HepG2 (cell line): Measurements from ENCODE around the gene ABCG8. TPM values are rescaled to one million over a fixed set of nuclear protein-coding genes. Genes with fewer than 3 reads are reported as not detected.

Experiments
- ASH2L ChIP-seq: fragments of 300-600, 200-600 bp; sonication (generic); IDR thresholded peaks from 2 replicates; pipeline ENCODE4 v1.7.0; 2017; ENCODE audit warnings: low read depth, mild to moderate bottlenecking, moderate library complexity, mixed read lengths, low read length; ENCODE audit not compliant: insufficient read length
- CCDC6 ChIP-seq: sonication (generic); formaldehyde crosslinking; IDR thresholded peaks from 2 replicates; pipeline ENCODE4 v1.8.1; 2022; ENCODE audit warnings: mild to moderate bottlenecking, missing genetic modification reagents, moderate library complexity
- DRAP1 ChIP-seq: IDR thresholded peaks from 2 replicates; pipeline ENCODE4 v1.6.1; 2016; ENCODE audit warnings: missing genetic modification reagents, missing compliant biosample characterization
- ELF1 ChIP-seq: sonication (generic); formaldehyde crosslinking; IDR thresholded peaks from 2 replicates; pipeline ENCODE4 v1.4.0; 2020; ENCODE audit warnings: missing genetic modification reagents
- FOXP4 ChIP-seq: sonication (generic); formaldehyde crosslinking; IDR thresholded peaks from 2 replicates; pipeline ENCODE4 v1.4.0; 2020; ENCODE audit warnings: missing genetic modification reagents
- GFI1 ChIP-seq: sonication (generic); formaldehyde crosslinking; IDR thresholded peaks from 2 replicates; pipeline ENCODE4 v1.5.0; 2020; ENCODE audit warnings: missing genetic modification reagents, mild to moderate bottlenecking, borderline replicate concordance
- HNF1A ChIP-seq, 2 experiments: sonication (generic) in 1 of 2; formaldehyde crosslinking in 1 of 2; IDR thresholded peaks; 2 replicates each; pipeline versions ENCODE4 v1.4.0 to v1.6.1; 2016 to 2020; ENCODE audit warnings: borderline replicate concordance in 1 of 2, low read depth in 1 of 2, mild to moderate bottlenecking in 1 of 2, missing genetic modification reagents in 1 of 2
- KLF11 ChIP-seq: IDR thresholded peaks from 2 replicates; pipeline ENCODE4 v1.6.1; 2016; ENCODE audit warnings: missing compliant biosample characterization
- MBD4 ChIP-seq: IDR thresholded peaks from 2 replicates; pipeline ENCODE4 v1.6.1; 2012; ENCODE audit warnings: low read length, inconsistent platforms, borderline replicate concordance
- NCOA1 ChIP-seq: sonication (generic); formaldehyde crosslinking; IDR thresholded peaks from 2 replicates; pipeline ENCODE4 v1.9.0; 2021; ENCODE audit warnings: missing genetic modification reagents
- PCBP2 ChIP-seq: fragments of 200-400 bp; formaldehyde crosslinking; optimal IDR thresholded peaks from 2 replicates; pipeline ENCODE3; 2018; ENCODE audit warnings: low read length, low read depth; ENCODE audit not compliant: poor library complexity, severe bottlenecking
- SP2 ChIP-seq: sonication (generic); formaldehyde crosslinking; IDR thresholded peaks from 2 replicates; pipeline ENCODE4 v1.5.1; 2020; ENCODE audit warnings: mild to moderate bottlenecking, missing genetic modification reagents
- ZNF180 ChIP-seq: sonication (generic); formaldehyde crosslinking; IDR thresholded peaks from 2 replicates; pipeline ENCODE4 v1.4.0; 2020; ENCODE audit warnings: low read depth, missing genetic modification reagents, borderline replicate concordance
- ZNF513 ChIP-seq: sonication (generic); formaldehyde crosslinking; conservative IDR thresholded peaks from 2 replicates; pipeline ENCODE4 v1.5.0; 2020; ENCODE audit warnings: missing genetic modification reagents
- ZNF567 ChIP-seq: sonication (generic); formaldehyde crosslinking; IDR thresholded peaks from 2 replicates; pipeline ENCODE4 v1.8.1; 2023; ENCODE audit warnings: mild to moderate bottlenecking, missing genetic modification reagents, borderline replicate concordance
- polyA plus RNA-seq, 8 experiments: library from polyadenylated mRNA; depleted of rRNA in 3 of 8; stranded (reverse) in 7 of 8; unstranded in 1 of 8; fragments of >200 nt; fragmentation: Illumina TruSeq in 4 of 8; extraction: Trizol in 4 of 8; gene quantifications; 2 replicates each; pipeline versions ENCODE4 v1.2.1 to v1.2.3, GENCODE V29; 2011 to 2016; ENCODE audit warnings: low read depth in 4 of 8, missing spikeins in 1 of 8, mixed read lengths in 1 of 8; ENCODE audit not compliant: insufficient read depth in 1 of 8
- total RNA-seq, 5 experiments: library from RNA; depleted of rRNA; stranded (reverse); fragments of >200 nt; fragmentation: Illumina TruSeq; extraction: Trizol; gene quantifications; 2 replicates each; pipeline ENCODE4 v1.2.3, GENCODE V29; 2016; ENCODE audit warnings: low read depth in 1 of 5

ABCG8 gene
- total and polyA plus RNA-seq, 2 of the 13 experiments (the other 11 are each of a cell fraction or from before 2014, with no cell fraction given): 8.1 to 8.8 TPM

- TF ChIP-seq HNF1A (IDR thresholded peaks at IDR 0.05; ENCODE audit: low read depth) (peak; percentile 76; the same call in 1 of the 2 replicates), HNF1A (CRISPR knock-in tag; IDR thresholded peaks at IDR 0.05; ENCODE audit: borderline replicate concordance) (peak; percentile 8; the same call in 1 of the 2 replicates), NCOA1 (CRISPR knock-in tag) (no peak), GFI1 (CRISPR knock-in tag) (0 out of 2 replicates have a peak, but pooled peaks have one; percentile 16), ZNF180 (CRISPR knock-in tag) (no peak), ZNF513 (CRISPR knock-in tag) (no peak), DRAP1 (no peak), CCDC6 (no peak), ASH2L (peak; percentile 54), SP2 (CRISPR knock-in tag) (no peak), ELF1 (no peak), FOXP4 (CRISPR knock-in tag) (peak; percentile 4; the same call in 1 of the 2 replicates), PCBP2 (no peak), MBD4 (no peak), ZNF567 (CRISPR knock-in tag) (no peak), KLF11 (CRISPR knock-in tag) (no peak)
These were observed 32.1 kb upstream of the ABCG8 start (continued) for GRCh38 chr2:43806719-43807031.
